Common myeloid progenitor, CD34-positive (primary cell): Measurements from ENCODE around the gene COL9A3.

Source experiments
- CTCF ChIA-PET: fragments of 350-600 bp; sonication (Branson Sonifier 250); formaldehyde crosslinking; loops from one replicate; lab custom pipeline; 2021; ENCODE audit warnings: antibody characterized with exemption; lab: Charles Lee
- POLR2A ChIA-PET: fragments of 350-600 bp; sonication (Branson Sonifier 250); formaldehyde crosslinking; loops from one replicate; lab custom pipeline; 2021; ENCODE audit warnings: antibody characterized with exemption; lab: Charles Lee
- DNase-seq, 3 donors: peaks; one replicate each; pipeline versions ENCODE4 v3.0.0 to v3.0.0-alpha.2; 2013
- H3K27ac ChIP-seq, 2 experiments: 1 replicate in 1 of 2; 2 replicates in 1 of 2; pipeline ENCODE4 v1.7.0; 2013; ENCODE audit warnings: inconsistent platforms in 2 of 2, low read length in 2 of 2, mild to moderate bottlenecking in 2 of 2, low read depth in 1 of 2, moderate library complexity in 1 of 2; ENCODE audit not compliant: severe bottlenecking in 2 of 2, insufficient read depth in 1 of 2, poor library complexity in 1 of 2
- H3K27me3 ChIP-seq, 5 experiments: replicated peaks in 2 of 5; 1 replicate in 3 of 5; 2 replicates in 2 of 5; pipeline versions ENCODE4 v1.6.1 to v1.7.0; 2013; ENCODE audit warnings: low read length in 4 of 5, mild to moderate bottlenecking in 2 of 5, moderate library complexity in 2 of 5, inconsistent platforms in 1 of 5; ENCODE audit not compliant: insufficient read depth in 5 of 5, control insufficient read depth in 4 of 5
- H3K36me3 ChIP-seq, 4 experiments: 1 replicate in 2 of 4; 2 replicates in 2 of 4; pipeline versions ENCODE4 v1.6.1 to v1.7.0; 2013; ENCODE audit warnings: low read length in 3 of 4, control low read depth in 1 of 4, mild to moderate bottlenecking in 1 of 4; ENCODE audit not compliant: control insufficient read depth in 4 of 4, insufficient read depth in 4 of 4
- H3K4me1 ChIP-seq, 4 experiments: 1 replicate in 3 of 4; 2 replicates in 1 of 4; pipeline versions ENCODE4 v1.6.1 to v1.7.1; 2013; ENCODE audit warnings: low read length in 3 of 4, mild to moderate bottlenecking in 3 of 4, control low read depth in 1 of 4, inconsistent platforms in 1 of 4, moderate library complexity in 1 of 4; ENCODE audit not compliant: control insufficient read depth in 4 of 4, insufficient read depth in 4 of 4; ENCODE audit errors: control extremely low read depth in 1 of 4
- H3K4me3 ChIP-seq, 7 experiments: 1 replicate in 4 of 7; 2 replicates in 3 of 7; pipeline versions ENCODE4 v1.5.1 to v1.7.0; 2013; ENCODE audit warnings: mild to moderate bottlenecking in 7 of 7, low read length in 6 of 7, moderate library complexity in 6 of 7, inconsistent platforms in 2 of 7, low read depth in 2 of 7, control low read depth in 1 of 7; ENCODE audit not compliant: insufficient read depth in 4 of 7, control insufficient read depth in 1 of 7; ENCODE audit errors: extremely low read depth in 1 of 7
- H3K9me3 ChIP-seq, 5 experiments: 1 replicate in 4 of 5; 2 replicates in 1 of 5; pipeline versions ENCODE4 v1.6.1 to v1.7.1; 2013; ENCODE audit warnings: low read length in 4 of 5, mild to moderate bottlenecking in 2 of 5, inconsistent platforms in 1 of 5, low read depth in 1 of 5, moderate library complexity in 1 of 5; ENCODE audit not compliant: control insufficient read depth in 4 of 5, insufficient read depth in 2 of 5; ENCODE audit errors: control extremely low read depth in 1 of 5
- WGBS: methylation state at CpG from one replicate; pipeline ENCODE4 v1.1.5; 2013; ENCODE audit not compliant: insufficient coverage; 5-methylcytosine and 5-hydroxymethylcytosine counted together

The COL9A3 gene

DNA sequence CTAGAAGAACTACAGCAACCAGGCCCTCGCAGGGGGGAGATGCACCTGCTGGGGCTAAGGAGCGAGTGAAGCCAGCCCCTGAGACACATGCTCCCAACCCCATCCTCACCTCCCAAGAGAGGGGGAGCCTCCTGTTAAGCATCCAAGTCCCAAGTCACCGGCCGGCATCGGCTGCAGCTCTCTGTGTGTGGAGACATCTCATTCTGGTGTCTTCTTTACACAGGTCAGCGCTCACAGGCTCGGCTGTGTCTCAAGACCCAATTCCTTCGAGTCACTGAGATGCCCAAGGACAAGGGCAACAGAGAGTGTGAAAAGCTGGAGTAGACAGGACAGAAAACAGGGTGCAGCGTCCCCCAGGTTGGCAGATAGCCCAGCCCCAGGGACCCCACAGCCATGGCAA is 41.6 kb upstream of the COL9A3 start:
- Histone ChIP-seq H3K4me3 (no peak overlapping the region), H3K27me3 (no peaks in the 10 kb centered on the region), H3K4me1 (peaks cover 3 to 19% (median 16%) of the 10 kb centered on the region in 4 experiments), H3K36me3 (no peaks in the 10 kb centered on the region), H3K9me3 (no peaks in the 10 kb centered on the region), H3K27ac (no peak overlapping the region)
- DNase-seq = no peak
- POLR2A ChIA-PET = no interaction called here
- CTCF ChIA-PET = no interaction called here
- WGBS = 99% methylated on average over 8 of the region's 9 CpGs

DNA sequence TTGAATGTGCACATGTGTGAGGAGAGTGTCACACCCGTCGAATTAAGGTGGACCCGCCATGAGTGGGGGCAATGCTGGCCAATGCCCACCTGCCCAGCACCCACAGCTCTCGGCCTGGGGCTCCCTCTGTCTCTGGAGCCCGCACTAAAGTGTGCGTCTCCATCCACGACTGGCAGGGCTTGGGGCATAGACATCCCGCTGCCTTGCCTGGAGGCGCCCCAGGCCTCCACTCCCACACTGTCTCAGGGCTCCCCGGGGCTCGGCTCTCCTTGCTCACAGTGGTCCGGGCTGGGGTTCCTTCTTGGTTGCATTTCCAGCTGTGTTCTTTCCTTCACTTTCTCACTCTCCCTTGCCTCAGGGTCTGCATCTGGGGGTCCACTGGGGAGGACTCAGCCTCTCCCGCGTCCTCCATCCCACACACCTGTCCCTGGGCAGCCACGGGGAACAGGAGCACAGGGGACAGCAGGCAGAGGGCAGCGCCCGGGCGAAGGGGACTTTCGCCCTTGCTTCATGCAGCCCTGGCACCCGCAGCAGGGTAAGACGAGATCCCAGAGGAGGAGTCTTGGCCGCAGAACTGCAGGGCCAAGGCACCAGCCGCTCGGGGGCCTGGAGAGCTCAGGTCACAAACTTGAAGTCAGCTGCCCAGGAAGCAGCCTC is 40.7 kb upstream of the COL9A3 start:
- ChIA-PET CTCF (interaction anchor here (1.3 kb wide), 1 partner anchor 15 kb away, joined by 3 read pairs; no protein-coding TSS in a partner anchor), POLR2A (no interaction called here)
- no peaks in the 10 kb centered on the region for H3K36me3 ChIP-seq
- peak overlapping the region in 1 of 2 experiments; percentile 61 for H3K27ac ChIP-seq
- 94% methylated on average over 23 of the region's 24 CpGs for WGBS
- no peaks in the 10 kb centered on the region for H3K9me3 ChIP-seq
- H3K27me3 ChIP-seq = no peaks in the 10 kb centered on the region
- peaks cover 3 to 19% (median 16%) of the 10 kb centered on the region in 4 experiments for H3K4me1 ChIP-seq
- DNase-seq = no peak
- H3K4me3 ChIP-seq = no peak overlapping the region

DNA sequence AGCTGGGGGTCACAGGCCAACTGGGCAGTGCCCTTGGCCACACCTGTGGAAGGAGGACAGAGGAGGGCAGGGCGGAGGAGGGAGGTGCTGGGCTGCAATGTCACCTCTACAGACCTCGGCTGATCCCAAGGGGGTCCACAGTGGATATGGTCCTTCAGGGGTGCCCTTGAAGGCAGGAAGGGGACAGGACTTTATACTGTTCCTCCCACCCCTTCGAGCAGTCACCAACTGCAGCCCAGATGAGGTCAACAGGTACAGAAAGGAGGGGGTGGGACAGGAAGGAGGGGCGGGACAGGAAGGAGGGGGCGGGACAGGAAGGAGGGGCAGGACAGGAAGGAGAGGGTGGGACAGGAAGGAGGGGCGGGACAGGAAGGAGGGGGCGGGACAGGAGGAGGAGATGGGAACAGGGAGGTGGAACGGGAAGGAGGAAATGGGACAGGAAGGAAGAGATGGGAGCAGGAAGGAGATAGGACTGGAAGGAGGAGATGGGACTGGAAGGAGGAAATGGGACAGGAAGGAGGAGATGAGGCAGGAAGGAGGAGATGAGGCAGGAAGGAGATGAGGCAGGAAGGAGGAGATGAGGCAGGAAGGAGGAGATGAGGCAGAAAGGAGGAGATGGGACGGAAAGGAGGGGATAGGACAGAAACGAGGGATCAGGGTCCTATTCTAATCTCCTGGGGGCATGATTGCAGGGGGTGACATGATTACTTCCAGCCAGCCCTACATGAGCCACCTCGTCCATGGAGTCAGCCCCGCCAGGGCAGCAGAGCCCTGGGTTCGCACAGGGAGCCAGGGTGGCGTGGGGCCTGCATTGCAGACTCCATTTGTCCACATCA is 39.9 kb upstream of the COL9A3 start:
- DNase-seq = no peak
- 64% methylated on average over 10 of the region's 14 CpGs for WGBS

DNA sequence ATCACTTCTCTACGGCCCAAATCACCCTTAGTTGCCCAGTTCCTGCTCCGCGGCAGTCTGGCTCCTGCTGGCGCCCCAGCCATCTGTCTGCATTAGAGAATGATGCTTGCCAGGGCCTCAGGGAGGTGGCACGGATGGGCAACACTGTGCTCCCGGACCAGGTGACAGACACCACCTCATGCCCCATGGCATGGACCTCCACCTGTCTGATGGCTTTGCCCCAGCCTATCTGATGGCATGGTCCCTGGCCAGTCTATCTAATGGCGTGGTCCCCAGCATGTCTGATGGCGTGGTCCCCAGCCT is 39.4 kb upstream of the COL9A3 start:
- peaks cover 3 to 20% (median 18%) of the 10 kb centered on the region in 4 experiments for H3K4me1 ChIP-seq
- WGBS = 88% methylated on average over 8 of the region's 8 CpGs
- H3K27me3 ChIP-seq = no peaks in the 10 kb centered on the region
- H3K36me3 ChIP-seq = no peaks in the 10 kb centered on the region
- ChIA-PET POLR2A (no interaction called here), CTCF (no interaction called here)
- H3K9me3 ChIP-seq = no peaks in the 10 kb centered on the region
- no peak overlapping the region for H3K4me3 ChIP-seq
- DNase-seq = no peak
- no peak overlapping the region for H3K27ac ChIP-seq

More for the DNA sequence above, 39.9 kb upstream of the COL9A3 start:
- Histone ChIP-seq H3K9me3 (no peaks in the 10 kb centered on the region), H3K4me3 (no peak overlapping the region), H3K4me1 (peaks cover 3 to 19% (median 16%) of the 10 kb centered on the region in 4 experiments), H3K27ac (peak overlapping the region in 1 of 2 experiments; percentile 61), H3K27me3 (no peaks in the 10 kb centered on the region), H3K36me3 (no peaks in the 10 kb centered on the region)
- ChIA-PET POLR2A (no interaction called here), CTCF (interaction anchor here (1.3 kb wide), 1 partner anchor 14 kb away, joined by 3 read pairs; no protein-coding TSS in a partner anchor)

DNA sequence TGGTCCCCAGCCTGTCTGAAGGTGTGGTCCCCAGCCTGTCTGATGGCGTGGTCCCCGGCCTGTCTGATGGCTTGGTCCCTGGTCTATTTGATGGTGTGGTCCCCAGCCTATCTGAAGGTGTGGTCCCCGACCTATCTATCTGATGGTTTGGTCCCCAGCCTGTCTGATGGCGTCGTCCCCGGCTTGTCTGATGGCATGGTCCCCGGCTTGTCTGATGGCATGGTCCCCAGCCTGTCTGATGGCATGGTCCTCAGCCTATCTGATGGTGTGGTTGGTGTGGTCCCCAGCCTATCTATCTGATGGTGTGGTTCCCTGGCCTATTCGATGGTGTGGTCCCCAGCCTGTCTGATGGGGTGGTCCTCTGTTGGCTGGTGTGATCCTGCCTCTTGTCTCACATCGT is 38.8 kb upstream of the COL9A3 start:
- Histone ChIP-seq H3K27ac (no peak overlapping the region), H3K9me3 (no peaks in the 10 kb centered on the region), H3K4me3 (no peak overlapping the region), H3K36me3 (no peaks in the 10 kb centered on the region), H3K4me1 (peaks cover 3 to 26% (median 23%) of the 10 kb centered on the region in 4 experiments), H3K27me3 (no peaks in the 10 kb centered on the region)
- ChIA-PET POLR2A (no interaction called here), CTCF (interaction anchor here (1.9 kb wide), 1 partner anchor 11 kb away, joined by 6 read pairs; no protein-coding TSS in a partner anchor)
- 96% methylated on average over 5 of the region's 9 CpGs for WGBS
- no peak for DNase-seq

DNA sequence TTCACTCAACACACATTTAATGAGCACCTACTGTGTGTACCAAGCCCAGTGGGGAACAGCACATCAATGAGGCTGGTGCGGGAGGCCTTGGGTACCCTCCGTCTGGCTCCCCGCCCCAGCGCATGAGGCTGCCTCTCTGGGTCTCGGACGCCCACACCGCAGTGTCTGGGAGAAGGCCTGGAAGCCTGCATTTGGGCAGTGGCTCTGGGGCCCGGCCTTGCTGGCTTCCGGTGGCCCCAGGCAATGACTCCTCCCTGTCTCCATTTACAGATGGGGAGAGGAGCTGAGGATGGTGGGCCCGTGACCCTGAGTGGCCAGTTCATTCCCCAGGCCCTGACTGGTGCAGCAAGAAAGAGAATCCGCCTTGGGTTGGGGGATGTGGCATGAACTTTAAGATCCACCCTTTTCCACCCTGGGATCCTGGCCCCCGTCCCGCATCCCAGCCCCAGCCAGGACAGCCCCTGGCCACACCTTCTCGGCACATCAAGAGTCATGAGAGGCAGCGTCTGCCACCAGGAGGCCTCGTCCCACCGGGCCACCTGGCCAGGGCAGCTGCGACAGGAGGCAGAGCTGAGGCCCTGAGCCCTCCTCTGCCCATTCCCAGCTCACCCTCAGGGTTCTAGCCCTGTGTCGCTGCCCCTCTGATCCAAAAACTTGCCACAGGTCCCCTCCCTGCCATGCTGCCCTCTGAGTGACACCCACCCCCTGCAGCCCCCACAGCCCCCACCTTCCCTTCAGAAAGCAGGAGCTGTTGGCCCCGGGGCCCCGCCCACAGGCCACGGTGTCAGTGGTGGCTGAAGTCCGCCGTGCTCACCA is 38.0 kb upstream of the COL9A3 start:
- no peak for DNase-seq
- POLR2A ChIA-PET = no interaction called here
- H3K36me3 ChIP-seq = no peaks in the 10 kb centered on the region
- CTCF ChIA-PET = interaction anchor here (1.9 kb wide), 1 partner anchor 10 kb away, joined by 6 read pairs; no protein-coding TSS in a partner anchor
- H3K27ac ChIP-seq = no peak overlapping the region
- peaks cover 3 to 32% (median 29%) of the 10 kb centered on the region in 4 experiments for H3K4me1 ChIP-seq
- H3K27me3 ChIP-seq = no peaks in the 10 kb centered on the region
- 85% methylated on average over 19 of the region's 24 CpGs for WGBS
- no peaks in the 10 kb centered on the region for H3K9me3 ChIP-seq
- H3K4me3 ChIP-seq = no peak overlapping the region
